HCT116 (cell line): Measurements from ENCODE around the gene BCKDK. TPM values are rescaled to one million over a fixed set of nuclear protein-coding genes. Genes with fewer than 3 reads are reported as not detected.

ENCODE experiments used
- ATAC-seq: fragments of 200-7000 bp; cut with Tn5 transposase; 2 replicates; pipeline ENCODE4 v1.9.1; 2020; ENCODE audit warnings: mild to moderate bottlenecking, moderate library complexity
- BruUV-seq: library from RNA; stranded (reverse); fragments of 400-500 nt; replicated peaks from 2 replicates; lab custom pipeline; 2021; lab: Mats Ljungman, UMichigan
- CTCF ChIA-PET: fragments of 300-600 bp; sonication (Branson Sonifier 250); formaldehyde crosslinking; loops from one replicate; lab custom pipeline; 2021; ENCODE audit warnings: antibody characterized with exemption; lab: Charles Lee
- POLR2A ChIA-PET: fragments of 300-600, 350-600 bp; sonication (Branson Sonifier 250); formaldehyde crosslinking; loops from one replicate; lab custom pipeline; 2021; ENCODE audit warnings: antibody characterized with exemption; lab: Charles Lee
- RAD21 ChIA-PET, 2 experiments: fragments of 300-600 bp; sonication (Branson Sonifier 250); formaldehyde crosslinking; loops; one replicate each; lab custom pipeline; 2023; ENCODE audit warnings: low total read pairs in 2 of 2; ENCODE audit not compliant: uncharacterized antibody in 2 of 2, unreplicated experiment in 2 of 2, low non-redundant PET in 1 of 2; lab: Charles Lee
- DNase-seq: peaks from one replicate; pipeline ENCODE4 v3.0.0-alpha.2; 2010; ENCODE audit warnings: low read depth, low spot score
- H2AFZ ChIP-seq: fragments of 200-600 bp; shearing (Covaris generic), sonication (generic); 2 replicates; pipeline ENCODE4 v1.6.1; 2017; ENCODE audit warnings: low read depth, mixed run types, mixed read lengths, antibody characterized with exemption, low read length; ENCODE audit not compliant: poor library complexity, severe bottlenecking
- H3K27ac ChIP-seq: 2 replicates; pipeline ENCODE4 v1.5.1; 2012; ENCODE audit warnings: low read depth, low read length
- H3K27me3 ChIP-seq: fragments of 200-600 bp; sonication (generic); 2 replicates; pipeline ENCODE4 v1.6.1; 2016; ENCODE audit warnings: mixed run types, low read length, mixed read lengths; ENCODE audit not compliant: insufficient read depth
- H3K36me3 ChIP-seq, 2 experiments: fragments of 200-500 bp in 1 of 2; fragments of 200-600 bp in 1 of 2; sonication (Bioruptor generic) in 1 of 2; sonication (generic) in 1 of 2; 2 replicates each; pipeline versions ENCODE4 v1.5.1 to v1.6.1; 2014 to 2016; ENCODE audit warnings: low read length in 2 of 2, inconsistent platforms in 1 of 2, mixed read lengths in 1 of 2, mixed run types in 1 of 2; ENCODE audit not compliant: insufficient read depth in 2 of 2, control insufficient read depth in 1 of 2
- H3K4me1 ChIP-seq, 2 experiments: fragments of 200-600 bp in 1 of 2; sonication (generic) in 1 of 2; 2 replicates each; pipeline versions ENCODE4 v1.5.1 to v1.6.1; 2012 to 2017; ENCODE audit warnings: low read length in 2 of 2, inconsistent platforms in 1 of 2, mild to moderate bottlenecking in 1 of 2, mixed read lengths in 1 of 2, mixed run types in 1 of 2, moderate library complexity in 1 of 2; ENCODE audit not compliant: insufficient read depth in 2 of 2, control insufficient read depth in 1 of 2
- H3K4me2 ChIP-seq: fragments of 200-600 bp; sonication (generic); 2 replicates; pipeline ENCODE4 v1.6.1; 2017; ENCODE audit warnings: mixed run types, low read length, mixed read lengths
- H3K4me3 ChIP-seq, 2 experiments: fragments of 200-600 bp in 1 of 2; sonication (generic) in 1 of 2; replicated peaks in 1 of 2; 2 replicates each; pipeline ENCODE4 v1.5.1; 2011 to 2016; ENCODE audit warnings: low read length in 2 of 2, control low read depth in 1 of 2, low read depth in 1 of 2, mild to moderate bottlenecking in 1 of 2, mixed read lengths in 1 of 2, mixed run types in 1 of 2
- H3K79me2 ChIP-seq: fragments of 200-600 bp; sonication (generic); 2 replicates; pipeline ENCODE4 v1.6.1; 2017; ENCODE audit warnings: mild to moderate bottlenecking, mixed run types, low read length, moderate library complexity, mixed read lengths; ENCODE audit not compliant: insufficient read depth
- H3K9ac ChIP-seq: fragments of 200-600 bp; sonication (generic); 2 replicates; pipeline ENCODE4 v1.6.1; 2016; ENCODE audit warnings: low read length, mixed read lengths
- H3K9me2 ChIP-seq: fragments of 200-600 bp; sonication (generic), shearing (Covaris generic); 2 replicates; pipeline ENCODE4 v1.6.1; 2017; ENCODE audit warnings: mixed run types, mild to moderate bottlenecking, moderate library complexity; ENCODE audit not compliant: insufficient read depth
- H3K9me3 ChIP-seq, 2 experiments: fragments of 200-500 bp in 1 of 2; fragments of 200-600 bp in 1 of 2; sonication (Bioruptor generic) in 1 of 2; sonication (generic) in 1 of 2; 2 replicates each; pipeline ENCODE4 v1.6.1; 2014 to 2017; ENCODE audit warnings: low read length in 2 of 2, mixed read lengths in 2 of 2, inconsistent platforms in 1 of 2, low read depth in 1 of 2, mild to moderate bottlenecking in 1 of 2, mixed run types in 1 of 2, moderate library complexity in 1 of 2; ENCODE audit not compliant: control insufficient read depth in 1 of 2, insufficient read depth in 1 of 2
- H4K20me1 ChIP-seq: fragments of 200-600 bp; sonication (generic), shearing (Covaris generic); 2 replicates; pipeline ENCODE4 v1.6.1; 2017; ENCODE audit warnings: mixed run types, mild to moderate bottlenecking, moderate library complexity; ENCODE audit not compliant: insufficient read depth
- ATF3 ChIP-seq: IDR thresholded peaks from 2 replicates; pipeline ENCODE4 v1.6.1; 2012
- CBX3 ChIP-seq: IDR thresholded peaks from 2 replicates; pipeline ENCODE4 v1.6.1; 2012; ENCODE audit warnings: low read depth
- ELF1 ChIP-seq: IDR thresholded peaks from 2 replicates; pipeline ENCODE4 v1.6.1; 2012; ENCODE audit warnings: low read depth, borderline replicate concordance
- EZH2 ChIP-seq: fragments of 200-600 bp; sonication (generic); IDR thresholded peaks from 2 replicates; pipeline ENCODE4 v1.6.1; 2017; ENCODE audit warnings: antibody characterized with exemption, mixed run types
- EZH2phosphoT487 ChIP-seq: fragments of 200-600 bp; IDR thresholded peaks from 2 replicates; pipeline ENCODE4 v1.6.1; 2018; ENCODE audit warnings: antibody characterized with exemption, borderline replicate concordance
- JUND ChIP-seq: IDR thresholded peaks from 2 replicates; pipeline ENCODE4 v1.6.1; 2012
- POLR2A ChIP-seq: IDR thresholded peaks from 2 replicates; pipeline ENCODE4 v1.7.0; 2011; ENCODE audit warnings: borderline replicate concordance; ENCODE audit not compliant: insufficient read depth, insufficient read length; ENCODE audit errors: extremely low read depth
- SIN3A ChIP-seq: IDR thresholded peaks from 2 replicates; pipeline ENCODE4 v1.6.1; 2012; ENCODE audit warnings: low read depth
- SP1 ChIP-seq: IDR thresholded peaks from 2 replicates; pipeline ENCODE4 v1.6.1; 2012; ENCODE audit warnings: low read depth
- TCF7L2 ChIP-seq: IDR thresholded peaks from 2 replicates; pipeline ENCODE4 v1.7.0; 2011; ENCODE audit warnings: borderline replicate concordance, inconsistent platforms; ENCODE audit not compliant: insufficient read depth, insufficient read length; ENCODE audit errors: extremely low read depth
- YY1 ChIP-seq: IDR thresholded peaks from 2 replicates; pipeline ENCODE4 v1.6.1; 2011; ENCODE audit warnings: low read length, low read depth, moderate library complexity, mild to moderate bottlenecking; ENCODE audit not compliant: insufficient replicate concordance; ENCODE audit errors: extremely low read depth
- intact Hi-C: fragments of 100-400 bp; cut with micrococcal nuclease; formaldehyde crosslinking; loops from 2 replicates; pipeline ENCODE4 v1.10.0; 2022
- total RNA-seq: library from RNA; stranded (reverse); gene quantifications from one replicate; pipeline ENCODE4 v1.2.1, GENCODE V29; 2021; ENCODE audit not compliant: unreplicated experiment

Gene BCKDK
- total RNA-seq, 1 experiment from 2014 or later, result 60.7 TPM

GRCh38 chr16:31130336-31130891 is 22.2 kb downstream of the BCKDK start:
- ChIA-PET CTCF (interaction anchor here (1.6 to 1.7 kb wide), 2 partner anchors 12 to 13 kb away, joined by 4 to 8 read pairs; partner anchors contain the start of gene KAT8), RAD21 (no interaction called here), POLR2A (interaction anchor here (1.5 to 2.4 kb wide), 2 partner anchors 11 to 13 kb away, joined by 3 to 7 read pairs; partner anchors contain the start of gene KAT8)
- peak overlapping the region; percentile 58 for H3K27ac ChIP-seq
- H3K9me3 ChIP-seq, result no peaks in the 10 kb centered on the region
- peak overlapping the region; percentile 53 for H3K4me2 ChIP-seq
- H4K20me1 ChIP-seq, result no peaks in the 10 kb centered on the region
- DNase-seq (no peak), ATAC-seq (no peak)
- no TSS peak for BruUV-seq
- H2AFZ ChIP-seq, result no peak overlapping the region
- no peaks in the 10 kb centered on the region for H3K9me2 ChIP-seq
- peaks cover 8 to 14% of the 10 kb centered on the region in 2 experiments; a peak in 3 of 4 replicates for H3K36me3 ChIP-seq
- H3K27me3 ChIP-seq, result no peaks in the 10 kb centered on the region
- H3K79me2 ChIP-seq, result peaks cover 7% of the 10 kb centered on the region; the same call in 1 of the 2 replicates
- no peak overlapping the region for H3K4me3 ChIP-seq
- H3K9ac ChIP-seq, result peak overlapping the region; percentile 22; the same call in 1 of the 2 replicates
- H3K4me1 ChIP-seq, result peaks cover 23 to 35% of the 10 kb centered on the region in 2 experiments
- TF ChIP-seq TCF7L2, result no peak
- TF ChIP-seq JUND, result no peak
- no peak for TF ChIP-seq ELF1
- TF ChIP-seq EZH2phosphoT487, result no peak
- TF ChIP-seq ATF3, result no peak
- no peak for TF ChIP-seq YY1
- no peak for TF ChIP-seq SP1
- TF ChIP-seq EZH2, result no peak
- no peak for TF ChIP-seq CBX3
- no peak for TF ChIP-seq SIN3A
- no peak for TF ChIP-seq POLR2A
- intact Hi-C loops, result no loop called here
